Colonic mucosa (tissue), 4 donors: Measurements from ENCODE around the gene CPVL. TPM values are rescaled to one million over a fixed set of nuclear protein-coding genes. Genes with fewer than 3 reads are reported as not detected.

Experiments used
- DNase-seq: peaks from one replicate; pipeline ENCODE4 v3.0.0-alpha.2; 2020
- H3K27ac ChIP-seq: fragments of 200-600 bp; one replicate; pipeline ENCODE4 v1.8.0; 2021
- H3K27me3 ChIP-seq: fragments of 200-600 bp; one replicate; pipeline ENCODE4 v1.8.0; 2021
- H3K36me3 ChIP-seq: fragments of 200-600 bp; one replicate; pipeline ENCODE4 v1.8.0; 2021
- H3K4me1 ChIP-seq: fragments of 200-600 bp; one replicate; pipeline ENCODE4 v1.8.0; 2021; ENCODE audit warnings: mild to moderate bottlenecking
- H3K4me3 ChIP-seq: fragments of 200-600 bp; one replicate; pipeline ENCODE4 v1.8.0; 2021
- H3K9ac ChIP-seq, 2 donors: one replicate each; pipeline ENCODE4 v1.7.0; 2013; ENCODE audit warnings: control low read depth in 2 of 2, low read depth in 2 of 2, low read length in 2 of 2
- H3K9me3 ChIP-seq: fragments of 200-600 bp; one replicate; pipeline ENCODE4 v1.8.0; 2021
- CTCF ChIP-seq: fragments of 200-600 bp; IDR thresholded peaks from one replicate; pipeline ENCODE4 v1.8.0; 2022; ENCODE audit warnings: antibody characterized with exemption, mild to moderate bottlenecking
- intact Hi-C: fragments of 100-400 bp; cut with DNase I; formaldehyde crosslinking; loops from one replicate; pipeline ENCODE4 v1.14.1; 2022
- total RNA-seq, 2 donors: library from RNA; stranded (reverse); fragmentation: NEBNext Ultra II Directional in 1 of 2; extraction: Animal tissue kit (Norgen Biotek cat#: 25700) in 1 of 2; gene quantifications; one replicate each; pipeline ENCODE4 v1.2.1, GENCODE V29; 2021
- donor health status: healthy.
- donor health status: DM: no; HTN: no; CAD: no.
- donor health status: DM: no; HTN: no; CAD: no.

The CPVL gene
- total RNA-seq, 2 donors from 2014 or later: 4.9 to 17.0 TPM

- Histone ChIP-seq H3K4me1 (no peaks in the 10 kb centered on the region), H3K27ac (no peak overlapping the region), H3K27me3 (no peaks in the 10 kb centered on the region), H3K4me3 (no peak overlapping the region), H3K36me3 (no peaks in the 10 kb centered on the region), H3K9ac (no peak overlapping the region), H3K9me3 (no peaks in the 10 kb centered on the region)
- no peak for TF ChIP-seq CTCF
- DNase-seq: no peak
- intact Hi-C loops: no loop called here
Observed at GRCh38 chr7:29156907-29157452, 10.6 kb upstream of the CPVL start.

- H3K4me3 ChIP-seq: no peak overlapping the region
- H3K27ac ChIP-seq: no peak overlapping the region
- H3K4me1 ChIP-seq: no peaks in the 10 kb centered on the region
- H3K9ac ChIP-seq: no peak overlapping the region
- no peaks in the 10 kb centered on the region for H3K9me3 ChIP-seq
- H3K27me3 ChIP-seq: no peaks in the 10 kb centered on the region
- DNase-seq: no peak
- no peaks in the 10 kb centered on the region for H3K36me3 ChIP-seq
- no peak for TF ChIP-seq CTCF
- intact Hi-C loops: no loop called here
Observed at GRCh38 chr7:29154076-29154475, 7.7 kb upstream of the CPVL start.

- Histone ChIP-seq H3K4me3 (no peak overlapping the region), H3K9ac (no peak overlapping the region), H3K36me3 (no peaks in the 10 kb centered on the region), H3K9me3 (no peaks in the 10 kb centered on the region), H3K27ac (no peak overlapping the region), H3K4me1 (no peaks in the 10 kb centered on the region), H3K27me3 (no peaks in the 10 kb centered on the region)
- DNase-seq: no peak
- intact Hi-C loops: no loop called here
- TF ChIP-seq CTCF: no peak
Observed at GRCh38 chr7:29150856-29151255, 4.5 kb upstream of the CPVL start.

- DNase-seq: no peak
- no peaks in the 10 kb centered on the region for H3K27me3 ChIP-seq
- intact Hi-C loops: no loop called here
- no peak for TF ChIP-seq CTCF
- H3K4me1 ChIP-seq: no peaks in the 10 kb centered on the region
- no peaks in the 10 kb centered on the region for H3K36me3 ChIP-seq
- H3K9me3 ChIP-seq: no peaks in the 10 kb centered on the region
- no peak overlapping the region for H3K27ac ChIP-seq
- no peak overlapping the region for H3K4me3 ChIP-seq
- no peak overlapping the region for H3K9ac ChIP-seq
Observed at GRCh38 chr7:29149036-29149435, 2.7 kb upstream of the CPVL start.

GRCh38 chr7:29147821-29148220 lies 1.5 kb upstream of the CPVL start:
- Histone ChIP-seq H3K36me3 (no peaks in the 10 kb centered on the region), H3K9me3 (no peaks in the 10 kb centered on the region), H3K27me3 (no peaks in the 10 kb centered on the region), H3K4me3 (no peak overlapping the region), H3K4me1 (no peaks in the 10 kb centered on the region), H3K27ac (no peak overlapping the region), H3K9ac (no peak overlapping the region)
- intact Hi-C loops: no loop called here
- TF ChIP-seq CTCF: no peak
- no peak for DNase-seq
